Coronary artery (tissue), 2 donors: ENCODE data around the gene THAP4.

Source experiments
- DNase-seq: peaks from one replicate; pipeline ENCODE4 v3.0.0-alpha.2; 2017; ENCODE audit warnings: low spot score
- H3K27ac ChIP-seq, 2 donors: fragments of 200-600 bp; sonication (generic); one replicate each; pipeline ENCODE4 v1.5.1; 2016 to 2019
- H3K4me3 ChIP-seq: fragments of 200-600 bp; sonication (generic); 2 replicates; pipeline ENCODE4 v1.5.1; 2016; ENCODE audit warnings: mild to moderate bottlenecking, moderate library complexity
- TF ChIP-seq, protein P1 (sequence below): fragments of 200-600 bp; sonication (generic); IDR thresholded peaks from one replicate; pipeline ENCODE4 v1.5.1; 2019; ENCODE audit warnings: antibody characterized with exemption

Gene THAP4

DNA sequence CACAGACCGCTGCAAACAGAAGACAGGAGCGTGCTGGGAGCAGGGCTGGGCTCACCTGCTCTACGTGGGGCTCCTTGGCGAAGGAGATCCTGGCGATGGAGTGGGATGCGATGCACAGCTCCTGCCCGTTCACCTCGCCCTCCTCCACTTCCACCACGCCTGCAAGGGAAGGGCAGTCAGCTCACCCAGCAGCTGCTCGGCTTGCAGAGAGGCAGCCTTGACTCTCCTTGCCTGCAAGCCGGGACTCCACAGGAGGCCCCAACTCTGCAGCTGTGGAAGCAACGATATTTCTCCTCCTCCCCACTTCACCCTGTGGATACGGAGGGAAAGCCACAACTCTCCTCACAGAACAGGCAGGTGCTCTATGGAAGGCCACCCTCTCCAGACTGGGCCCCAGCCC is 35.1 kb downstream of the THAP4 start:
- Histone ChIP-seq H3K4me3 (no peak overlapping the region), H3K27ac (no peak overlapping the region)
- DNase-seq = no peak
- TF ChIP-seq, protein P1, sequence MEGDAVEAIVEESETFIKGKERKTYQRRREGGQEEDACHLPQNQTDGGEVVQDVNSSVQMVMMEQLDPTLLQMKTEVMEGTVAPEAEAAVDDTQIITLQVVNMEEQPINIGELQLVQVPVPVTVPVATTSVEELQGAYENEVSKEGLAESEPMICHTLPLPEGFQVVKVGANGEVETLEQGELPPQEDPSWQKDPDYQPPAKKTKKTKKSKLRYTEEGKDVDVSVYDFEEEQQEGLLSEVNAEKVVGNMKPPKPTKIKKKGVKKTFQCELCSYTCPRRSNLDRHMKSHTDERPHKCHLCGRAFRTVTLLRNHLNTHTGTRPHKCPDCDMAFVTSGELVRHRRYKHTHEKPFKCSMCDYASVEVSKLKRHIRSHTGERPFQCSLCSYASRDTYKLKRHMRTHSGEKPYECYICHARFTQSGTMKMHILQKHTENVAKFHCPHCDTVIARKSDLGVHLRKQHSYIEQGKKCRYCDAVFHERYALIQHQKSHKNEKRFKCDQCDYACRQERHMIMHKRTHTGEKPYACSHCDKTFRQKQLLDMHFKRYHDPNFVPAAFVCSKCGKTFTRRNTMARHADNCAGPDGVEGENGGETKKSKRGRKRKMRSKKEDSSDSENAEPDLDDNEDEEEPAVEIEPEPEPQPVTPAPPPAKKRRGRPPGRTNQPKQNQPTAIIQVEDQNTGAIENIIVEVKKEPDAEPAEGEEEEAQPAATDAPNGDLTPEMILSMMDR = no peak

GRCh38 chr2:241599615-241600014 is 37.3 kb downstream of the THAP4 start:
- Histone ChIP-seq H3K4me3 (no peak overlapping the region), H3K27ac (no peak overlapping the region)
- no peak for DNase-seq
- TF ChIP-seq, protein P1 = no peak

DNA sequence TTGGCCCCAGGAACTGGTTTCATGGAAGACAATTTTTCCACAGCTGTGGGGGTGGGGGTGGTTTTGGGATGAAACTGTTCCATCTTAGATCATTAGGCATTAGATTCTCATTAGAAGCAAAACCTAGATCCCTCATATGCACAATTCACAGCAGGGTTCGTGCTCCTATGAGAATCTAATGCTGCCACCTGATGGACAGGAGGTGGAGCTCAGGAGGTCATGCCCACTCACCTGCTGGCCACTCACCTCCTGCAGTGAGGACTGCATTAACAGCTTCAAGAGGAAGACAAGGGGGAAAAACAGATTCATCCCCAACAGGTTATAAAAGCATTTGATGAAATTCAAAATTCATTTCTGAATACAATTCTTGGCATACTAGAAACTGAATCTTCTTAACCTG is 38.5 kb downstream of the THAP4 start:
- no peak for DNase-seq
- TF ChIP-seq, protein P1 = no peak
- Histone ChIP-seq H3K27ac (no peak overlapping the region), H3K4me3 (no peak overlapping the region)

- Histone ChIP-seq H3K27ac (no peak overlapping the region), H3K4me3 (no peak overlapping the region)
- TF ChIP-seq, protein P1 = no peak
- no peak for DNase-seq
Measured at GRCh38 chr2:241598061-241598460, 38.9 kb downstream of the THAP4 start.

DNA sequence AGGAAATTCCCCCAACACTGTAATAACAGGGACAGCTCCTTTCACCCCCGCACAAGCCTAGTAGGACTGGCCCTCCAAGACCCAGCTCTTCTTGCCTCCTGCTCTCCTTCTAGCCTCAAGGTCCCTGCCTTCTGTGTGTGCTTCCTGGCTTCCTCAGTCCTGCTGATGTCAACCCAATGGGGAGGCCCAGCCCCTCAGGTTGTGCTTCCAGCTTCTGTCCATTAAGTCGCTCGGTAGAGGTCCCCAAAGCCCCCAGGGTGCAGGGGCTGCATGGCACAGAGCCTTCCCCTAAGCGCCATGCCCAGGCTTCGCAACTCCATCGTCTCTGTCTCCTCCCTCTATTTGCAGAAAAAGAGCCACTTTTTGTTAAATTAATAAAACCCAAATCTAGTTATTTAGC is 39.4 kb downstream of the THAP4 start:
- TF ChIP-seq, protein P1 = no peak
- no peak for DNase-seq
- Histone ChIP-seq H3K4me3 (no peak overlapping the region), H3K27ac (no peak overlapping the region)

GRCh38 chr2:241595600-241596140 is 41.3 kb downstream of the THAP4 start:
- H3K4me3 ChIP-seq = no peak overlapping the region
- H3K27ac ChIP-seq = no peak overlapping the region
- TF ChIP-seq, protein P1 = no peak
- DNase-seq = no peak

GRCh38 chr2:241593271-241593670 is 43.7 kb downstream of the THAP4 start:
- no peak for DNase-seq
- TF ChIP-seq, protein P1 = no peak
- Histone ChIP-seq H3K27ac (no peak overlapping the region), H3K4me3 (no peak overlapping the region)
